Hepatocyte (in vitro differentiated cells): ENCODE data around the gene MFSD6L. TPM values are rescaled to one million over a fixed set of nuclear protein-coding genes. Genes with fewer than 3 reads are reported as not detected.

Experiments
- DNase-seq: peaks from one replicate; pipeline ENCODE4 v3.0.0-alpha.2; 2016; ENCODE audit warnings: low spot score
- H2AFZ ChIP-seq: fragments of 200-600 bp; sonication (generic); 2 replicates; pipeline ENCODE4 v1.6.0; 2016; ENCODE audit warnings: antibody characterized with exemption, mild to moderate bottlenecking
- H3K27ac ChIP-seq: fragments of 200-600 bp; sonication (generic); 2 replicates; pipeline ENCODE4 v1.5.1; 2016; ENCODE audit warnings: mild to moderate bottlenecking
- H3K27me3 ChIP-seq: fragments of 200-600 bp; sonication (generic); 2 replicates; pipeline ENCODE4 v1.6.1; 2016
- H3K36me3 ChIP-seq: fragments of 200-600 bp; sonication (generic); replicated peaks from 2 replicates; pipeline ENCODE4 v1.5.1; 2016; ENCODE audit warnings: low read depth; ENCODE audit not compliant: insufficient read depth
- H3K4me1 ChIP-seq: fragments of 200-600 bp; sonication (generic); 2 replicates; pipeline ENCODE4 v1.5.1; 2016; ENCODE audit warnings: mild to moderate bottlenecking, moderate library complexity; ENCODE audit not compliant: insufficient read depth
- H3K4me2 ChIP-seq: fragments of 200-600 bp; sonication (generic); 2 replicates; pipeline ENCODE4 v1.6.0; 2016
- H3K4me3 ChIP-seq: fragments of 200-600 bp; sonication (generic); 2 replicates; pipeline ENCODE4 v1.5.1; 2016; ENCODE audit warnings: mild to moderate bottlenecking
- H3K79me2 ChIP-seq: fragments of 200-600 bp; sonication (generic); 2 replicates; pipeline ENCODE4 v1.6.0; 2017; ENCODE audit warnings: mild to moderate bottlenecking
- H3K9me2 ChIP-seq: fragments of 200-600 bp; sonication (generic); replicated peaks from 2 replicates; pipeline ENCODE4 v1.6.0; 2017; ENCODE audit warnings: mild to moderate bottlenecking; ENCODE audit not compliant: insufficient read depth
- H3K9me3 ChIP-seq: fragments of 200-600 bp; sonication (generic); 2 replicates; pipeline ENCODE4 v1.5.1; 2016; ENCODE audit warnings: low read depth, mild to moderate bottlenecking
- H4K20me1 ChIP-seq: fragments of 200-600 bp; sonication (generic); 2 replicates; pipeline ENCODE4 v1.6.0; 2016; ENCODE audit warnings: mild to moderate bottlenecking; ENCODE audit not compliant: insufficient read depth, poor library complexity, severe bottlenecking
- EZH2 ChIP-seq: fragments of 200-600 bp; sonication (generic); IDR thresholded peaks from 2 replicates; pipeline ENCODE4 v1.6.1; 2016; ENCODE audit warnings: antibody characterized with exemption, mild to moderate bottlenecking, borderline replicate concordance
- EZH2phosphoT487 ChIP-seq: fragments of 200-600 bp; sonication (generic); IDR thresholded peaks from one replicate; pipeline ENCODE4 v1.6.1; 2018; ENCODE audit warnings: antibody characterized with exemption, mild to moderate bottlenecking, low read depth, moderate library complexity; ENCODE audit not compliant: unreplicated experiment, severe bottlenecking
- WGBS: methylation state at CpG from one replicate; pipeline ENCODE4 v1.1.6; 2016; ENCODE audit warnings: low lambda C conversion rate; ENCODE audit errors: missing lambda C conversion rate; 5-methylcytosine and 5-hydroxymethylcytosine counted together
- polyA plus RNA-seq: library from polyadenylated mRNA; unstranded; fragments of >200 nt; fragmentation: Nextera tagmentation; extraction: Ambion mirVana; gene quantifications from 2 replicates; pipeline ENCODE4 v1.2.1, GENCODE V29; 2016
- total RNA-seq: library from RNA; depleted of rRNA; stranded (reverse); fragments of >200 nt; gene quantifications from 2 replicates; pipeline ENCODE4 v1.2.3, GENCODE V29; 2014
- TF ChIP-seq, protein P1 (sequence below): fragments of 200-600 bp; sonication (generic); IDR thresholded peaks from 2 replicates; pipeline ENCODE4 v1.5.1; 2016; ENCODE audit warnings: antibody characterized with exemption, mild to moderate bottlenecking; ENCODE audit not compliant: poor library complexity

MFSD6L gene, protein sequence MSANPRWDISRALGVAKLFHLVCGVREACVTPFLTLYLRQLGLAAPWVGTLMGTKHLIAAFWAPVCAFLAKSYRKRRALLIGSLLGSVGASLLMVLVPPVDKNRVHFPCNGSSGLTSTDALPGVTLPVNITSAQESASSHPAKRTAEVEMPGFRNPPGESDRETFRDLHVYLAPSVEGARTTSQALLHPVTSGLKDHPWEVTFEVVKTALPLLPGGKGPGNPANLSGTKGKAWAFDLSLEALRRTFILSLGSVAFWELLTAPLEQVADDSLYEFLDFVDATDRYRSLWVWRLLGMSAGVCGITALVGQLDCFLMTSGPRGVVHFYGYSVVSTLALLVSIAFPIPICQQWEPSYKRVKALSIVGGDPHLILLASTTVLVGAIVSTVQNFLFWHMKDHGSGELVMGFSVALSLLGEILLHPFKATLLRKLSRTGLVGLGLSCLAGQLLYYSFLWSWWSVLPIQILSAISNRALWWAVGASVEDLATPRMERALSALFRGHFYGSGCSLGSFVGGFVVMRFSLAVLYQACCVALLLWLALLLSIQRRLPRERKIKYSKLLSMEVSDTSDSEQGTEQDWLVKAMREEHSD
- total RNA-seq (1.8 and 2.2 TPM in 2 replicates), polyA plus RNA-seq (0.34 and 0.45 TPM in 2 replicates)

DNA sequence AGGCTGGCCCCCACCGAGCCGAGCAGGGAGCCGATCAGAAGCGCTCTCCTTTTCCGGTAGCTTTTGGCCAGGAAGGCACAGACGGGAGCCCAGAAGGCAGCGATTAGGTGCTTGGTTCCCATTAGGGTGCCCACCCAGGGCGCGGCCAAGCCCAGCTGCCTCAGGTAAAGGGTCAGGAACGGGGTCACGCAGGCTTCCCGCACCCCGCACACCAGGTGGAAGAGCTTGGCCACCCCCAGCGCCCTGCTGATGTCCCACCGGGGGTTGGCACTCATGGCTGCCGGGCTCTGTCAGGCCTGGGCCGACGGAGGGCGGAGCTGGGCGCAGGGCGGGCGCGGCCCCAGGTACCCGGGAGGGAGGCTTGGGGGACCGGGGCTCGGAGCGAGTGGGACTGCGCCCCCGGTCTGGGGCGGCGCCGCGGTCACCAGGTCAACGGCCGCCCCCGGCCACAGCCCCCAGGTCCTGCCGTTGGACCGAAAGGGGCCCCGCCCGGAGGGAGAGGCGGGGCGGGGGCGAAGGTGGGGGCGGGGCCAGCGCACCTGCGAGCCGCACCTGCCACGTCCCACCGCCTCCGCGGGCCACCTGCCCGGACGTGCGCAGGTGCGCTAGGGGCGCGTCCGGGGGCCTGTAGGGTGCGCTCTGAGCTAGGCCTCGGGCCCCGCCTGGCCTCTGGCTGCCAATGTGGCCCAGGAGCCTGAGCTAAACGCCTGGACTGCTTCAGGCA is at the start of gene MFSD6L:
Gene MFSD6L (minus strand): TSS at position 520 of the 724 bp plus-strand sequence. CDS start 245 bp downstream, at position 275.
- Histone ChIP-seq H3K4me2 (peak within 1 kb of the TSS; percentile 77), H3K27ac (no peak within 1 kb of the TSS), H3K9me3 (no peaks in the 10 kb centered on the region), H3K36me3 (no peaks in the 10 kb centered on the region), H2AFZ (peak within 1 kb of the TSS; percentile 49), H3K79me2 (no peaks in the 10 kb centered on the region), H4K20me1 (no peaks in the 10 kb centered on the region), H3K9me2 (no peaks in the 10 kb centered on the region), H3K27me3 (peaks cover 18% of the 10 kb centered on the region), H3K4me1 (peaks cover 10% of the 10 kb centered on the region), H3K4me3 (no peak within 1 kb of the TSS)
- DNase-seq, result peak; percentile 85
- no peak for TF ChIP-seq EZH2phosphoT487
- TF ChIP-seq, protein P1, sequence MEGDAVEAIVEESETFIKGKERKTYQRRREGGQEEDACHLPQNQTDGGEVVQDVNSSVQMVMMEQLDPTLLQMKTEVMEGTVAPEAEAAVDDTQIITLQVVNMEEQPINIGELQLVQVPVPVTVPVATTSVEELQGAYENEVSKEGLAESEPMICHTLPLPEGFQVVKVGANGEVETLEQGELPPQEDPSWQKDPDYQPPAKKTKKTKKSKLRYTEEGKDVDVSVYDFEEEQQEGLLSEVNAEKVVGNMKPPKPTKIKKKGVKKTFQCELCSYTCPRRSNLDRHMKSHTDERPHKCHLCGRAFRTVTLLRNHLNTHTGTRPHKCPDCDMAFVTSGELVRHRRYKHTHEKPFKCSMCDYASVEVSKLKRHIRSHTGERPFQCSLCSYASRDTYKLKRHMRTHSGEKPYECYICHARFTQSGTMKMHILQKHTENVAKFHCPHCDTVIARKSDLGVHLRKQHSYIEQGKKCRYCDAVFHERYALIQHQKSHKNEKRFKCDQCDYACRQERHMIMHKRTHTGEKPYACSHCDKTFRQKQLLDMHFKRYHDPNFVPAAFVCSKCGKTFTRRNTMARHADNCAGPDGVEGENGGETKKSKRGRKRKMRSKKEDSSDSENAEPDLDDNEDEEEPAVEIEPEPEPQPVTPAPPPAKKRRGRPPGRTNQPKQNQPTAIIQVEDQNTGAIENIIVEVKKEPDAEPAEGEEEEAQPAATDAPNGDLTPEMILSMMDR, result peak; percentile 18
- TF ChIP-seq EZH2, result no peak
- 11% methylated on average over 26 of the region's 62 CpGs for WGBS

DNA sequence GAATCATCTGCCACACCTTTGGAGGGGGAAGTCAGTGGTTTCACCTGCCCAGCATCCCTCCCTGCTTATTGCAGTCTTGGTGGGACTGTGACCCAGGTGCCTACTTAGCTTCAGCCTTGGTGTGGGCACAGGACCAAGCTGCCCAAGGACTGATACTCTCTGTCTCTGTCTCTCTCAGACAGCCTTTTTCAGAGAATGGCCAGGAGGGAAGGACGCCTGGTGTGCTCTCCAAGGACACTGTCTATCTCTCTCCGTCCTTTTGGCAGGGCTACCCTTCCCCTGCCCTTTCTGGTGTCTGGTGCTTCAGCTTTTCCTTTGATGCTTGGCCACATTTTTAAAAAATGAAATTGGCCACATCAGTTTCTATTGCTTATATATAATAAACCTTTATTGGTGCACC is 48.7 kb upstream of the MFSD6L start:
- 88% methylated on average over 2 of the region's 2 CpGs for WGBS
- H2AFZ ChIP-seq, result no peak overlapping the region

DNA sequence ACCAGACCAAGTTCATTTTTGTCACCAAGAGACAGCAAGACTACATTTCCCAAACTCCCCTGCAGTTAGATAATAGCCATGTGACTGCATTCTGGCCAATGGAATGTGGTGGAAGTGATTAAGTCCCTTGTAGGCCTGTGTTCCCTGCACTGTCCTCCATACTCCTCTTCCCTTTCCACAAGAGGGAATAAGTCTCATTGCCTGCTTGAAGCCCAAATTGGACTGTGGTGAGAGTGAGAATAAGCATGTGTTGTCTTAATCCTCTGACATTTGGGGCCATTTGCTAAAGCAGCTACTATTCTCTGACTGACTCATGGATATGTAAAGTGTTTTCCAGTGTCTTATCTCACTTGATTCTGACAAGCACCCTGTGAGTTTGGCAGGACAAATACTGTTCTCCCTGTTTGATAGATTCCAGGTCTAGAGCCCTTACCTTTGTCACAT is 47.6 kb upstream of the MFSD6L start:
- Histone ChIP-seq H3K36me3 (no peaks in the 10 kb centered on the region), H3K27ac (no peak overlapping the region), H3K9me3 (no peaks in the 10 kb centered on the region), H3K9me2 (no peaks in the 10 kb centered on the region), H3K4me2 (no peak overlapping the region), H4K20me1 (no peaks in the 10 kb centered on the region), H3K27me3 (no peaks in the 10 kb centered on the region), H3K4me1 (no peaks in the 10 kb centered on the region), H3K4me3 (no peak overlapping the region), H2AFZ (peak overlapping the region; percentile 34), H3K79me2 (no peaks in the 10 kb centered on the region)
- TF ChIP-seq EZH2, result no peak
- TF ChIP-seq, protein P1, result no peak
- no peak for TF ChIP-seq EZH2phosphoT487
- DNase-seq, result peak; percentile 45

More for the DNA sequence above, 48.7 kb upstream of the MFSD6L start:
- TF ChIP-seq, protein P1, result no peak
- no peak for TF ChIP-seq EZH2phosphoT487
- no peak for TF ChIP-seq EZH2
- no peak overlapping the region for H3K4me2 ChIP-seq
- H3K9me3 ChIP-seq, result no peaks in the 10 kb centered on the region
- no peaks in the 10 kb centered on the region for H3K79me2 ChIP-seq
- H3K9me2 ChIP-seq, result no peaks in the 10 kb centered on the region
- no peak for DNase-seq
- H3K27ac ChIP-seq, result no peak overlapping the region
- no peaks in the 10 kb centered on the region for H3K27me3 ChIP-seq
- H4K20me1 ChIP-seq, result no peaks in the 10 kb centered on the region
- H3K4me3 ChIP-seq, result no peak overlapping the region
- no peaks in the 10 kb centered on the region for H3K4me1 ChIP-seq
- H3K36me3 ChIP-seq, result no peaks in the 10 kb centered on the region
